Caco-2 (cell line): ENCODE results near the gene MRPL11. TPM values are rescaled to one million over a fixed set of nuclear protein-coding genes. Genes with fewer than 3 reads are reported as not detected.

Experiments
- BruUV-seq: library from RNA; stranded (reverse); fragments of 400-500 nt; replicated peaks from 2 replicates; lab custom pipeline; 2021; lab: Mats Ljungman, UMichigan
- CTCF ChIA-PET: fragments of 300-600 bp; sonication (Branson Sonifier 250); formaldehyde crosslinking; loops from one replicate; lab custom pipeline; 2022; ENCODE audit warnings: antibody characterized with exemption; lab: Charles Lee
- POLR2A ChIA-PET: fragments of 300-600 bp; sonication (Branson Sonifier 250); formaldehyde crosslinking; loops from one replicate; lab custom pipeline; 2022; ENCODE audit warnings: antibody characterized with exemption; lab: Charles Lee
- DNase-seq, 2 experiments: peaks; one replicate each; pipeline versions ENCODE4 v3.0.0 to v3.0.0-alpha.2; 2020 to 2022
- H3K27me3 ChIP-seq: replicated peaks from 2 replicates; pipeline ENCODE4 v1.6.0; 2011; ENCODE audit warnings: low read length; ENCODE audit not compliant: control insufficient read depth, insufficient read depth
- H3K36me3 ChIP-seq: 2 replicates; pipeline ENCODE4 v1.5.1; 2011; ENCODE audit warnings: low read length; ENCODE audit not compliant: control insufficient read depth, insufficient read depth
- H3K4me1 ChIP-seq: fragments of 250-450 bp; sonication (Bioruptor Pico); 2 replicates; pipeline ENCODE4 v1.5.1; 2020; ENCODE audit warnings: mild to moderate bottlenecking
- H3K4me3 ChIP-seq: 2 replicates; pipeline ENCODE4 v1.5.1; 2011; ENCODE audit warnings: low read depth, mild to moderate bottlenecking, control low read depth, low read length
- H3K9me3 ChIP-seq: fragments of 250-450 bp; sonication (Bioruptor Pico); 2 replicates; pipeline ENCODE4 v1.5.1; 2020; ENCODE audit warnings: mild to moderate bottlenecking, moderate library complexity
- H3K27ac Mint-ChIP-seq: one replicate; pipeline ENCODE4 v1.8.0; 2022; ENCODE audit warnings: mixed read lengths; ENCODE audit not compliant: unreplicated experiment
- H3K27me3 Mint-ChIP-seq: one replicate; pipeline ENCODE4 v1.8.0; 2022; ENCODE audit warnings: mixed read lengths; ENCODE audit not compliant: insufficient read depth, unreplicated experiment
- H3K36me3 Mint-ChIP-seq: one replicate; pipeline ENCODE4 v1.8.0; 2022; ENCODE audit warnings: mild to moderate bottlenecking, mixed read lengths; ENCODE audit not compliant: insufficient read depth, unreplicated experiment
- H3K4me1 Mint-ChIP-seq: one replicate; pipeline ENCODE4 v1.8.0; 2022; ENCODE audit warnings: low read depth, mixed read lengths; ENCODE audit not compliant: unreplicated experiment
- H3K4me3 Mint-ChIP-seq: one replicate; pipeline ENCODE4 v1.8.0; 2022; ENCODE audit warnings: mild to moderate bottlenecking, moderate library complexity, mixed read lengths; ENCODE audit not compliant: unreplicated experiment
- H3K9me3 Mint-ChIP-seq: one replicate; pipeline ENCODE4 v1.8.0; 2022; ENCODE audit warnings: mixed read lengths; ENCODE audit not compliant: unreplicated experiment
- intact Hi-C: fragments of 100-400 bp; cut with micrococcal nuclease; formaldehyde crosslinking; loops from one replicate; pipeline ENCODE4 v1.10.0; 2022; ENCODE audit not compliant: unreplicated experiment
- total RNA-seq: library from RNA; stranded (reverse); gene quantifications from 2 replicates; pipeline ENCODE4 v1.2.3, GENCODE V29; 2022
- TF ChIP-seq, protein P1 (sequence below), 2 experiments: fragments of 200-600 bp in 1 of 2; IDR thresholded peaks; 1 replicate in 1 of 2; 2 replicates in 1 of 2; pipeline versions ENCODE4 v1.5.1 to v1.8.0; 2011 to 2022; ENCODE audit warnings: antibody characterized with exemption in 1 of 2, control low read depth in 1 of 2, inconsistent platforms in 1 of 2, low read depth in 1 of 2, low read length in 1 of 2, mild to moderate bottlenecking in 1 of 2, moderate library complexity in 1 of 2; ENCODE audit not compliant: insufficient read depth in 1 of 2, severe bottlenecking in 1 of 2, unreplicated experiment in 1 of 2

MRPL11 gene
- total RNA-seq, 1 experiment from 2014 or later: 206 TPM

GRCh38 chr11:66471142-66471541 is 32.5 kb upstream of the MRPL11 start:
- H3K4me1 ChIP-seq: peaks cover 12% of the 10 kb centered on the region
- no peak overlapping the region for H3K4me3 ChIP-seq
- Mint-ChIP-seq H3K4me3 (no peak overlapping the region), H3K27me3 (no peaks in the 10 kb centered on the region), H3K36me3 (peaks cover 22% of the 10 kb centered on the region), H3K4me1 (peaks cover 7% of the 10 kb centered on the region), H3K27ac (no peak overlapping the region), H3K9me3 (no peaks in the 10 kb centered on the region)
- no peaks in the 10 kb centered on the region; the same call in 1 of the 2 replicates for H3K27me3 ChIP-seq
- H3K36me3 ChIP-seq: no peaks in the 10 kb centered on the region
- TF ChIP-seq, protein P1, sequence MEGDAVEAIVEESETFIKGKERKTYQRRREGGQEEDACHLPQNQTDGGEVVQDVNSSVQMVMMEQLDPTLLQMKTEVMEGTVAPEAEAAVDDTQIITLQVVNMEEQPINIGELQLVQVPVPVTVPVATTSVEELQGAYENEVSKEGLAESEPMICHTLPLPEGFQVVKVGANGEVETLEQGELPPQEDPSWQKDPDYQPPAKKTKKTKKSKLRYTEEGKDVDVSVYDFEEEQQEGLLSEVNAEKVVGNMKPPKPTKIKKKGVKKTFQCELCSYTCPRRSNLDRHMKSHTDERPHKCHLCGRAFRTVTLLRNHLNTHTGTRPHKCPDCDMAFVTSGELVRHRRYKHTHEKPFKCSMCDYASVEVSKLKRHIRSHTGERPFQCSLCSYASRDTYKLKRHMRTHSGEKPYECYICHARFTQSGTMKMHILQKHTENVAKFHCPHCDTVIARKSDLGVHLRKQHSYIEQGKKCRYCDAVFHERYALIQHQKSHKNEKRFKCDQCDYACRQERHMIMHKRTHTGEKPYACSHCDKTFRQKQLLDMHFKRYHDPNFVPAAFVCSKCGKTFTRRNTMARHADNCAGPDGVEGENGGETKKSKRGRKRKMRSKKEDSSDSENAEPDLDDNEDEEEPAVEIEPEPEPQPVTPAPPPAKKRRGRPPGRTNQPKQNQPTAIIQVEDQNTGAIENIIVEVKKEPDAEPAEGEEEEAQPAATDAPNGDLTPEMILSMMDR (IDR thresholded peaks at IDR 0.05; ENCODE audit: insufficient read depth in 1 of 2, low read depth in 1 of 2, low read length in 1 of 2, severe bottlenecking in 1 of 2, unreplicated experiment in 1 of 2): no peak
- intact Hi-C loops: no loop called here
- no TSS peak for BruUV-seq
- ChIA-PET POLR2A (no interaction called here), CTCF (interaction anchor here (1.8 kb wide), 1 partner anchor 9 kb away, joined by 5 read pairs; the partner anchor contains the start of gene DPP3)
- DNase-seq: no peak
- no peaks in the 10 kb centered on the region for H3K9me3 ChIP-seq

GRCh38 chr11:66470015-66470414 is 31.4 kb upstream of the MRPL11 start:
- peaks cover 20% of the 10 kb centered on the region for H3K36me3 Mint-ChIP-seq
- DNase-seq: no peak
- H3K27ac Mint-ChIP-seq: no peak overlapping the region
- TF ChIP-seq, protein P1 (IDR thresholded peaks at IDR 0.05; ENCODE audit: insufficient read depth in 1 of 2, low read depth in 1 of 2, low read length in 1 of 2, severe bottlenecking in 1 of 2, unreplicated experiment in 1 of 2): no peak
- ChIA-PET CTCF (interaction anchor here (3.9 kb wide), 1 partner anchor 9 kb away, joined by 44 read pairs; the partner anchor contains the start of gene DPP3), POLR2A (interaction anchor here (1.2 kb wide), 1 partner anchor 9 kb away, joined by 14 read pairs; the partner anchor contains the start of gene DPP3)
- Histone ChIP-seq H3K36me3 (no peaks in the 10 kb centered on the region), H3K4me3 (no peak overlapping the region), H3K4me1 (peaks cover 19% of the 10 kb centered on the region), H3K27me3 (no peaks in the 10 kb centered on the region; the same call in 1 of the 2 replicates), H3K9me3 (no peaks in the 10 kb centered on the region)
- H3K4me1 Mint-ChIP-seq: peaks cover 17% of the 10 kb centered on the region
- H3K4me3 Mint-ChIP-seq: no peak overlapping the region
- no peaks in the 10 kb centered on the region for H3K27me3 Mint-ChIP-seq
- intact Hi-C loops: no loop called here
- no TSS peak for BruUV-seq
- H3K9me3 Mint-ChIP-seq: no peaks in the 10 kb centered on the region

DNA sequence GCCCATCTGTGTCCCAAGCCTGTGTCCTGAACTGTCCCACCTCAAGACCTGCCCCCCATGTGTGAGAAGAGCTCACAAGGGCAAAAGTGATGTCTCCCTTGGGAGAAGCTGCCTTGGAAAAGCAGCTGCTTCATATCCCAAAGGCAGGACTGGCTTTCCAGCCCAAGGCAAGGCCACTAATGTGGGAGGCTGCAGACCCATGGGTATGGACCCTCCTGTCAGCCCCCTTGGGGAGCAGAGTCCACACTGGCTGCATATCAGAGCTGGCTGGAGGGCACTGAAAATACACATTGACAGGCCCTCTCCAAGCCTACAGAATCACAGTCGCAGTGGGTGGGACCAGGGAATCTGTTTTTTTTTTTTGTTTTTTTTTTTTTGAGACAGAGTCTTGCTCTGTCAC is 30.8 kb upstream of the MRPL11 start:
- TF ChIP-seq, protein P1 (IDR thresholded peaks at IDR 0.05; ENCODE audit: insufficient read depth in 1 of 2, low read depth in 1 of 2, low read length in 1 of 2, severe bottlenecking in 1 of 2, unreplicated experiment in 1 of 2): no peak
- DNase-seq: no peak
- Mint-ChIP-seq H3K4me3 (no peak overlapping the region), H3K36me3 (peaks cover 20% of the 10 kb centered on the region), H3K9me3 (no peaks in the 10 kb centered on the region), H3K4me1 (peaks cover 17% of the 10 kb centered on the region), H3K27ac (no peak overlapping the region), H3K27me3 (no peaks in the 10 kb centered on the region)
- H3K9me3 ChIP-seq: no peaks in the 10 kb centered on the region
- ChIA-PET POLR2A (interaction anchor here (1.2 kb wide), 1 partner anchor 10 kb away, joined by 14 read pairs; the partner anchor contains the start of gene DPP3), CTCF (interaction anchor here (1.6 to 3.9 kb wide), 3 partner anchors 10 to 51 kb away, joined by 6 to 44 read pairs (median 11); partner anchors contain the start of genes DPP3 and MRPL11)
- H3K4me1 ChIP-seq: peaks cover 19% of the 10 kb centered on the region
- no peaks in the 10 kb centered on the region; the same call in 1 of the 2 replicates for H3K27me3 ChIP-seq
- H3K4me3 ChIP-seq: no peak overlapping the region
- H3K36me3 ChIP-seq: no peaks in the 10 kb centered on the region
- intact Hi-C loops: no loop called here
- no TSS peak for BruUV-seq
